ENCODE results near the gene TMEM171.

TMEM171 gene, protein sequence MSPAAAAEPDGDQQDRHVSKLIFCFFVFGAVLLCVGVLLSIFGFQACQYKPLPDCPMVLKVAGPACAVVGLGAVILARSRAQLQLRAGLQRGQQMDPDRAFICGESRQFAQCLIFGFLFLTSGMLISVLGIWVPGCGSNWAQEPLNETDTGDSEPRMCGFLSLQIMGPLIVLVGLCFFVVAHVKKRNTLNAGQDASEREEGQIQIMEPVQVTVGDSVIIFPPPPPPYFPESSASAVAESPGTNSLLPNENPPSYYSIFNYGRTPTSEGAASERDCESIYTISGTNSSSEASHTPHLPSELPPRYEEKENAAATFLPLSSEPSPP

GRCh38 chr5:73120222-73121118 is at the start of gene TMEM171:
Gene TMEM171 (plus strand): TSS chr5:73120575. CDS start chr5:73123374, 2,799 bp downstream.
- peaks cover 18% of the 10 kb centered on the region in 2 donors for H3K36me3 ChIP-seq (ENCODE audit: control insufficient read depth in 2 of 2, insufficient read depth in 2 of 2, low read length in 2 of 2)
- H3K9me3 ChIP-seq (ENCODE audit: control insufficient read depth in 2 of 2, low read length in 2 of 2) = no peaks in the 10 kb centered on the region
- peak within 1 kb of the TSS; percentile 80 to 81 for H3K4me3 ChIP-seq (ENCODE audit: low read length in 2 of 2)
- H3K27me3 ChIP-seq (ENCODE audit: control insufficient read depth in 2 of 2, insufficient read depth in 2 of 2, low read length in 2 of 2) = no peaks in the 10 kb centered on the region
- peaks cover 36 to 60% of the 10 kb centered on the region in 2 donors for H3K4me1 ChIP-seq (ENCODE audit: control insufficient read depth in 2 of 2, insufficient read depth in 2 of 2, low read length in 2 of 2)
- peak within 1 kb of the TSS; percentile 85 to 88 for H3K9ac ChIP-seq (ENCODE audit: low read depth in 1 of 2, low read length in 2 of 2)
- peak within 1 kb of the TSS; percentile 90 to 93 for H3K27ac ChIP-seq (ENCODE audit: low read depth in 2 of 2, low read length in 2 of 2)

GRCh38 chr5:73081093-73081492 is 39.3 kb upstream of the TMEM171 start:
- H3K9me3 ChIP-seq (ENCODE audit: control insufficient read depth in 2 of 2, low read length in 2 of 2) = no peaks in the 10 kb centered on the region
- H3K27ac ChIP-seq (ENCODE audit: low read depth in 2 of 2, low read length in 2 of 2) = no peak overlapping the region
- peaks cover 26 to 28% of the 10 kb centered on the region in 2 donors for H3K36me3 ChIP-seq (ENCODE audit: control insufficient read depth in 2 of 2, insufficient read depth in 2 of 2, low read length in 2 of 2)
- no peak overlapping the region for H3K4me3 ChIP-seq (ENCODE audit: low read length in 2 of 2)
- no peaks in the 10 kb centered on the region for H3K27me3 ChIP-seq (ENCODE audit: control insufficient read depth in 2 of 2, insufficient read depth in 2 of 2, low read length in 2 of 2)
- H3K9ac ChIP-seq (ENCODE audit: low read depth in 1 of 2, low read length in 2 of 2) = no peak overlapping the region
- H3K4me1 ChIP-seq (ENCODE audit: control insufficient read depth in 2 of 2, insufficient read depth in 2 of 2, low read length in 2 of 2) = no peaks in the 10 kb centered on the region

- Histone ChIP-seq H3K4me3 (ENCODE audit: low read length in 2 of 2) (no peak overlapping the region), H3K9me3 (ENCODE audit: control insufficient read depth in 2 of 2, low read length in 2 of 2) (no peaks in the 10 kb centered on the region), H3K27me3 (ENCODE audit: control insufficient read depth in 2 of 2, insufficient read depth in 2 of 2, low read length in 2 of 2) (no peaks in the 10 kb centered on the region), H3K9ac (ENCODE audit: low read depth in 1 of 2, low read length in 2 of 2) (no peak overlapping the region), H3K4me1 (ENCODE audit: control insufficient read depth in 2 of 2, insufficient read depth in 2 of 2, low read length in 2 of 2) (no peaks in the 10 kb centered on the region), H3K27ac (ENCODE audit: low read depth in 2 of 2, low read length in 2 of 2) (no peak overlapping the region), H3K36me3 (ENCODE audit: control insufficient read depth in 2 of 2, insufficient read depth in 2 of 2, low read length in 2 of 2) (peaks cover 11 to 19% of the 10 kb centered on the region in 2 donors)
Observed at GRCh38 chr5:73088026-73088425, 32.3 kb upstream of the TMEM171 start.

DNA sequence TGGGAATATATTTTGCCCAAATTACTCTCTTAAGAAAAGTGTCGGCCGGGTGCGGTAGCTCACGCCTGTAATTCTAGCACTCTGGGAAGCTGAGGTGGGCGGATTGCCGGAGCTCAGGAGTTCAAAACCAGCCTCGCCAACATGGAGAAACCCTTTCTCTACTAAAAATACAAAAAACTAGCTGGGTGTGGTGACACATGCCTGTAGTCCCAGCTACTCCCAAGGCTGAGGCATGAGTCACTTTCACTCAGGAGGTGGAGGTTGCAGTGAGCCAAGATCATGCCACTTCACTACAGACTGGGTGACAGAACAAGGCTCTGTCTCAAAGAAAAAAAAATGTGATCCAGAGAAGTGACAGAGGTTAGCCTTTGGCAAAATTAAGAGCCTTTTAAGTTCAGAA is 26.4 kb upstream of the TMEM171 start:
- Histone ChIP-seq H3K36me3 (ENCODE audit: control insufficient read depth in 2 of 2, insufficient read depth in 2 of 2, low read length in 2 of 2) (peaks cover 2 to 4% of the 10 kb centered on the region in 2 donors), H3K4me3 (ENCODE audit: low read length in 2 of 2) (no peak overlapping the region), H3K27ac (ENCODE audit: low read depth in 2 of 2, low read length in 2 of 2) (no peak overlapping the region)

DNA sequence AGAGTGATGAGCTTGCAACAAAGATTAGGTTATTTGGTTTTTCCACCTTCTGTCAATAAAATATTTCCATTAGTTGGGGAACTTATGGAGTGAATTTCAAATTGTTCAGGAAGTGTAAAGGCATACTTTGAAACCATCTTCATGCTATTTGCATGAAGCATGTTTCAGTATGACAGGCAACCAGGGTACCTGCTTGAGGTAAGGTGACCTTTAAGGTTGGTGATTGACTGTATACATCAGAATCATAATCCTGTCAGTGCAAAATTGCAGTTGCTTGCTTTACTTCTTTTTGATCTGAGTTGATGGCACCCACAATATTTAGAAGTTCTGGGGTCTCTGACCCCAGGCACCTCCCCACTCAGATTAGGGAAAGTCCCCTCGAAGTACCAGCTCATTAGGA is 26.0 kb upstream of the TMEM171 start:
- H3K27ac ChIP-seq (ENCODE audit: low read depth in 2 of 2, low read length in 2 of 2) = no peak overlapping the region
- H3K9ac ChIP-seq (ENCODE audit: low read depth in 1 of 2, low read length in 2 of 2) = no peak overlapping the region
- no peak overlapping the region for H3K4me3 ChIP-seq (ENCODE audit: low read length in 2 of 2)
- H3K9me3 ChIP-seq (ENCODE audit: control insufficient read depth in 2 of 2, low read length in 2 of 2) = no peaks in the 10 kb centered on the region
- no peaks in the 10 kb centered on the region for H3K27me3 ChIP-seq (ENCODE audit: control insufficient read depth in 2 of 2, insufficient read depth in 2 of 2, low read length in 2 of 2)
- H3K36me3 ChIP-seq (ENCODE audit: control insufficient read depth in 2 of 2, insufficient read depth in 2 of 2, low read length in 2 of 2) = peaks cover 2 to 4% of the 10 kb centered on the region in 2 donors
- H3K4me1 ChIP-seq (ENCODE audit: control insufficient read depth in 2 of 2, insufficient read depth in 2 of 2, low read length in 2 of 2) = no peaks in the 10 kb centered on the region

More for the DNA sequence above, 26.4 kb upstream of the TMEM171 start:
- H3K9ac ChIP-seq (ENCODE audit: low read depth in 1 of 2, low read length in 2 of 2) = no peak overlapping the region
- no peaks in the 10 kb centered on the region for H3K4me1 ChIP-seq (ENCODE audit: control insufficient read depth in 2 of 2, insufficient read depth in 2 of 2, low read length in 2 of 2)
- H3K9me3 ChIP-seq (ENCODE audit: control insufficient read depth in 2 of 2, low read length in 2 of 2) = no peaks in the 10 kb centered on the region
- H3K27me3 ChIP-seq (ENCODE audit: control insufficient read depth in 2 of 2, insufficient read depth in 2 of 2, low read length in 2 of 2) = no peaks in the 10 kb centered on the region

DNA sequence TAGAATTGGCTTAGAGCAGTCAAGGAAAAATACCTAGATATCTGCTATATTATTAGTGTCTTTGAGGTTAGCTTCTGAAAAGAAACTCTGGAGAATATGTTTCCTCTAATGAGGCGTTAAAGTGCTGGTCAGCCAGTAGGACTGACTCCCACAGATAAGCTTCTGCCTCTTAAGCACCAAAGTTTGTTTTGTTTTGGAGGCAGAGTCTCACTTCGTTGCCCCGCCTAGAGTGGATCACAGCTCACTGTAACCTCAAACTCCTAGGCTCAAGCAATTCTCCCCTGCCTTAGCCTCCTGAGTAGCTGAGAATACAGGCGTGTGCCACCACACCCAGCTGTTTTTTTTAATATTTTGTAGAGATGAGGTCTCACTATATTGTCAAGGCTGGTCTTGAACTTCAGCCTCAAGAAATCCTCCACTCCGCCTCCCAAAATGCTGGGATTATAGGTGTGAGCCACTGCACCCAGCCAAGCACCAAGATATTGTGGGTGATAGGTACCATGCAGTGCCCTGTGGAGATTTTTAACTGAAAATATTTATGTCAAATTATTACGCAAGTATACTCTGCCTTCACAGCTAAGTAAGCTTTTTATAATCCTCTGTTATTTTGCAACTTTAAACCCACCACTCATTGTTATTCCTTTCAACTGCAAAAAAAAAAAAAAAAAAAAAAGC is 24.7 kb upstream of the TMEM171 start:
- H3K9ac ChIP-seq (ENCODE audit: low read depth in 1 of 2, low read length in 2 of 2) = no peak overlapping the region

GRCh38 chr5:73096239-73096575 is 24.2 kb upstream of the TMEM171 start:
- peaks cover 0 to 3% of the 10 kb centered on the region in 2 donors for H3K36me3 ChIP-seq (ENCODE audit: control insufficient read depth in 2 of 2, insufficient read depth in 2 of 2, low read length in 2 of 2)
- H3K9me3 ChIP-seq (ENCODE audit: control insufficient read depth in 2 of 2, low read length in 2 of 2) = no peaks in the 10 kb centered on the region
- H3K9ac ChIP-seq (ENCODE audit: low read depth in 1 of 2, low read length in 2 of 2) = no peak overlapping the region
- no peak overlapping the region for H3K4me3 ChIP-seq (ENCODE audit: low read length in 2 of 2)
- H3K4me1 ChIP-seq (ENCODE audit: control insufficient read depth in 2 of 2, insufficient read depth in 2 of 2, low read length in 2 of 2) = no peaks in the 10 kb centered on the region
- H3K27me3 ChIP-seq (ENCODE audit: control insufficient read depth in 2 of 2, insufficient read depth in 2 of 2, low read length in 2 of 2) = no peaks in the 10 kb centered on the region
- no peak overlapping the region for H3K27ac ChIP-seq (ENCODE audit: low read depth in 2 of 2, low read length in 2 of 2)

More for the DNA sequence above, 24.7 kb upstream of the TMEM171 start:
- Histone ChIP-seq H3K27ac (ENCODE audit: low read depth in 2 of 2, low read length in 2 of 2) (no peak overlapping the region), H3K9me3 (ENCODE audit: control insufficient read depth in 2 of 2, low read length in 2 of 2) (no peaks in the 10 kb centered on the region), H3K4me1 (ENCODE audit: control insufficient read depth in 2 of 2, insufficient read depth in 2 of 2, low read length in 2 of 2) (no peaks in the 10 kb centered on the region), H3K36me3 (ENCODE audit: control insufficient read depth in 2 of 2, insufficient read depth in 2 of 2, low read length in 2 of 2) (peaks cover 2 to 4% of the 10 kb centered on the region in 2 donors), H3K4me3 (ENCODE audit: low read length in 2 of 2) (no peak overlapping the region), H3K27me3 (ENCODE audit: control insufficient read depth in 2 of 2, insufficient read depth in 2 of 2, low read length in 2 of 2) (no peaks in the 10 kb centered on the region)

- Histone ChIP-seq H3K4me3 (ENCODE audit: low read length in 2 of 2) (no peak overlapping the region), H3K9me3 (ENCODE audit: control insufficient read depth in 2 of 2, low read length in 2 of 2) (no peaks in the 10 kb centered on the region), H3K36me3 (ENCODE audit: control insufficient read depth in 2 of 2, insufficient read depth in 2 of 2, low read length in 2 of 2) (no peaks in the 10 kb centered on the region), H3K4me1 (ENCODE audit: control insufficient read depth in 2 of 2, insufficient read depth in 2 of 2, low read length in 2 of 2) (no peaks in the 10 kb centered on the region), H3K27ac (ENCODE audit: low read depth in 2 of 2, low read length in 2 of 2) (no peak overlapping the region), H3K27me3 (ENCODE audit: control insufficient read depth in 2 of 2, insufficient read depth in 2 of 2, low read length in 2 of 2) (no peaks in the 10 kb centered on the region), H3K9ac (ENCODE audit: low read depth in 1 of 2, low read length in 2 of 2) (no peak overlapping the region)
Observed at GRCh38 chr5:73097740-73098139, 22.6 kb upstream of the TMEM171 start.

GRCh38 chr5:73100109-73100508 is 20.3 kb upstream of the TMEM171 start:
- no peaks in the 10 kb centered on the region for H3K27me3 ChIP-seq (ENCODE audit: control insufficient read depth in 2 of 2, insufficient read depth in 2 of 2, low read length in 2 of 2)

DNA sequence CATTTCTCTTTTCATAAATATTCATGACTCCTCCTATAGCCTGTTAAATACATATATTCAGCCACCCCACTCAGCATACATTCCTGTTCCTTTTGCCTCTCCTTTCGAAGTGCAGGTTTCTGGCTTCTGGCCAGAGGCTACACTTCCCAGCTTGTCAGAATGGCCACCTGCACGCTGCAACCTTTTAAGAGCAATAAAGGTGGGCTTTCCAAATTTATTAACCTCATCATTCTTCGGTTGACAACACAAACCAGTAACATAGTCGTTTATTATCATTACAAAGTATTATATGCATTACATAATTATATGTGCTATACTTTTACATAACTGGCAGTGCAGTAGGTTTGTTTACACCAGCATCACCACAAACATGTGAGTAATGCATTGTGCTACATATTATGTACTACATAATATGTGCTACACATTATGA is 16.5 kb upstream of the TMEM171 start:
- H3K36me3 ChIP-seq (ENCODE audit: control insufficient read depth in 2 of 2, insufficient read depth in 2 of 2, low read length in 2 of 2) = no peaks in the 10 kb centered on the region
- no peaks in the 10 kb centered on the region for H3K9me3 ChIP-seq (ENCODE audit: control insufficient read depth in 2 of 2, low read length in 2 of 2)
- H3K27me3 ChIP-seq (ENCODE audit: control insufficient read depth in 2 of 2, insufficient read depth in 2 of 2, low read length in 2 of 2) = no peaks in the 10 kb centered on the region
- no peak overlapping the region for H3K27ac ChIP-seq (ENCODE audit: low read depth in 2 of 2, low read length in 2 of 2)
- H3K4me1 ChIP-seq (ENCODE audit: control insufficient read depth in 2 of 2, insufficient read depth in 2 of 2, low read length in 2 of 2) = no peaks in the 10 kb centered on the region
- no peak overlapping the region for H3K9ac ChIP-seq (ENCODE audit: low read depth in 1 of 2, low read length in 2 of 2)
- no peak overlapping the region for H3K4me3 ChIP-seq (ENCODE audit: low read length in 2 of 2)

More at GRCh38 chr5:73100109-73100508, 20.3 kb upstream of the TMEM171 start:
- Histone ChIP-seq H3K4me3 (ENCODE audit: low read length in 2 of 2) (no peak overlapping the region), H3K27ac (ENCODE audit: low read depth in 2 of 2, low read length in 2 of 2) (no peak overlapping the region), H3K9ac (ENCODE audit: low read depth in 1 of 2, low read length in 2 of 2) (no peak overlapping the region), H3K4me1 (ENCODE audit: control insufficient read depth in 2 of 2, insufficient read depth in 2 of 2, low read length in 2 of 2) (no peaks in the 10 kb centered on the region), H3K36me3 (ENCODE audit: control insufficient read depth in 2 of 2, insufficient read depth in 2 of 2, low read length in 2 of 2) (no peaks in the 10 kb centered on the region), H3K9me3 (ENCODE audit: control insufficient read depth in 2 of 2, low read length in 2 of 2) (no peaks in the 10 kb centered on the region)
